ENCODE measurements around the gene TRAIP.
"Not testable (repeated sequence)": the region's sequence is repeated elsewhere in the genome, so short reads cannot be mapped to it uniquely, and the experiment has no call there.

Gene TRAIP

GRCh38 chr3:49823131-49823530 lies 33.2 kb downstream of the TRAIP start:
- DNase-seq (ENCODE audit: low read depth in 3 of 3), result not testable (repeated sequence)

GRCh38 chr3:49813497-49814174 lies 42.7 kb downstream of the TRAIP start, which contains the start of gene UBA7:
UBA7 (minus strand) TSS chr3:49813953; CDS start chr3:49813787, 166 bp downstream.
- DNase-seq (ENCODE audit: low read depth in 3 of 3), result peak in 1 of 3 experiments; percentile 23

- DNase-seq (ENCODE audit: low read depth in 3 of 3), result no peak
Observed at GRCh38 chr3:49812916-49813496, 43.4 kb downstream of the TRAIP start.

DNA sequence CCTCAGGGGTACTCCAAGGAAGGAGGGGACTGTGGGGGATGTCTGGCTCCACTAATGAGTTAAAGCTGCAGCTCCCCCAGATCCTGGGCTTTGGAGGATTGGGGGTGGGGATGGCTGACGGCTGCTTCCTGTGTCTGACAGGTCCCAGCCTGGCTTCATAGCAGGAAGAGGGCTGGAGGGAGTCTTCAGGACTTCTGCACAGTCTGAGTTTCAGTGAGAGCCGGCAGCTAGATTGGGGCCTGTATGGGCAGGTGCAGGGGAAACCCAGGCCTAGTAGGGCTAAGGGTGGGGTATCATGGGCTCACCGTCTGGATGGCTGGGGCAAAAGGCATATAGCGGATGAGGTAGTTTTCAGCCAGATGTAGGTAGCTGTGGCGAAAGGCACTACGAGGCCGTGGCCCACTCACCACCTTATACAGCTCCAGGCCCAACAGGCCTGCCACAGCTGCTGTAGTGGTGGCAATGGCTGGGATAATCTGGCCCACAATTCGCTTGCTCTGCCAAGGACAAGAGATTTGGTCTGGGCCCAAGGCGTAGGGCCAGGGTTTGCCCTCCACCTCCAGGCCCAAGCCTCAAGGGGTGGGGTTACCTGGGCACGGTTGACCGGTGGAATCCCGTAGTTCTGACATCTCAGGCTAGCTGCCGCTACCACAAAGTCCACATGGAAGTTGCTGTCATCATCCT lies 48.8 kb downstream of the TRAIP start:
- no peak for DNase-seq (ENCODE audit: low read depth in 3 of 3)

GRCh38 chr3:49806850-49807249 lies 49.5 kb downstream of the TRAIP start:
- DNase-seq (ENCODE audit: low read depth in 3 of 3), result no peak

DNA sequence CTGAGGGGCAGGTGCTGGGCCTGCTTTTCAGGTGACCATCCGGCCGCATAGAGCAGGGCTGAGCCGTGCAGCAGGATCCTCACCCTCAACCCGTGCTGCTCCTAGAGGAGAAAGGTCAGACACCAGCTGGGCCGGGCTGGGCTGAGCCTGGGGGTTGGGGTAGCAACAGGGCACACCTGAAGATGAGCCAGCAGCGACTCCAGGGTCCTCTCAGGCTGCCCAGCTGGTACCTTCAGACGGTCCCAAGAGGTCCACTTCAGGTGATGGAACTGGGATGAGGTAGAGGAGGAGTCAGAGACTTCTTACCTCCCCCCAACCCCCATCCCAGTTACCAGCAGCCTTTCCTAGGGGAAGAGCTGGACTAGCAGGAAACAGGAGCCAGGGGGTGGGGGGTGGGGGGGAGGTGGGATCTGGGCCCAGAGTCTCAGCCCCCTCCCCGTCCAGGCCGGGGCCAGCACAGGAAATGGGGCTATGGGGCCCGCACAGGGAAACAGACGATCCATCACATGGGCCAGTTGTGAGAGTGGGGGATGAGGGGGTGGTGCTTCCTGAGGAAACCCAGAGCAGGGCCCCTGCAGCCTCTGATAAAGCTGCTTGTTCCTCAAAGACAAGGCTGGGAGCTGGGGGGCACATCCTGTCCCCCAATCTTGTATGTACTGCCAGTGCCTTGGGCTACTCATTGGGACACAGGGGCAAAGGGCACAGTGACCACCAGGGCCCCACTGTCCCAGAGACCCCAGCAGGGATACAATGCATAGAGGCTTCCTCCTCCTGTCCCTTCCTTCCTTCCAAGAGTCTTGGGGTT lies 50.3 kb downstream of the TRAIP start:
- DNase-seq (ENCODE audit: low read depth in 3 of 3), result no peak

DNA sequence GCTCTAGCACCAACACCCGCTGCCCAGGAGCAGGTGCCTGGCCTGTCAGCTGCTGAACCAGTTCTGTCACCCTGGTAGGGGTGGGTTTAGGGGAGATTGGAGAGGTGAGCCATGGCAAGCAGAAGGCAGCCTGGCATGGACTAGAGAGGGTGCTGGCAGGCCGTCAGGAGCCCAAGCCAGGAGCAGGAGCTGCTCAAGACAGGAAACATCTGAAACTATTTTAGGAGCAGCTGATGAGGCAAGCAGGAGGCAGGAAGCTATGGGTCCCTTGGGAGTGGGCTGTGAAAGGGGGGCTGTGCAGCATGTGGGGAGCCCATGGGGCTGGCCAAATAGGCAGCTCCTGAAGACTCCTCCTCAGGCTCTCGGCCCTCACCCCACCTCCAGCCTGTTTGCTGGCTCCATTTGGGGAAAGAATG lies 51.0 kb downstream of the TRAIP start:
- no peak for DNase-seq (ENCODE audit: low read depth in 3 of 3)

- no peak for DNase-seq (ENCODE audit: low read depth in 3 of 3)
Observed at GRCh38 chr3:49804141-49805041, 52.0 kb downstream of the TRAIP start.

GRCh38 chr3:49803465-49804140 lies 52.8 kb downstream of the TRAIP start:
- DNase-seq (ENCODE audit: low read depth in 3 of 3), result no peak

- peak; percentile 71 to 81 (median 81) for DNase-seq (ENCODE audit: low read depth in 3 of 3)
Observed at GRCh38 chr3:49802719-49803464, 53.5 kb downstream of the TRAIP start, which contains the start of gene INKA1. INKA1 (plus strand) TSS chr3:49803261; CDS start chr3:49803393, 132 bp downstream.

DNA sequence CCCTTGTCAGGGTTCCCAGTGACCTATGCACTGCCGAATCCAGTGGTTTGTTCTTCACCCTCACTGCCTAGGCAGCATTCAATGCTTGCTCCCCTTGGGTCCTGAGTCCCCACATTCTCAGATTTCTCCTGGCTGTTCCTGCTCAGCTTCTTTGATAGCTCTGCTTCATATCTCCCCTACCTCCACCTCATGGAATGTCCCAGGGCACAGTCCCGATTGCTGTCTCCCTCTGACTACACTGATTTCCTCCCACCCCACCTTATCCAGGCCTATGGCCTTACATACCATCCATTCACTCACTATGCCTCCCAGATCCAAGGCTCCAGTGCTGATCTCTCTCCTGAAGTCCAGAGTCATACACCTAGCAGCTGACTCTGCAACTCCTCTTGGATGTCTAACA lies 55.2 kb downstream of the TRAIP start:
- no peak for DNase-seq (ENCODE audit: low read depth in 3 of 3)

DNA sequence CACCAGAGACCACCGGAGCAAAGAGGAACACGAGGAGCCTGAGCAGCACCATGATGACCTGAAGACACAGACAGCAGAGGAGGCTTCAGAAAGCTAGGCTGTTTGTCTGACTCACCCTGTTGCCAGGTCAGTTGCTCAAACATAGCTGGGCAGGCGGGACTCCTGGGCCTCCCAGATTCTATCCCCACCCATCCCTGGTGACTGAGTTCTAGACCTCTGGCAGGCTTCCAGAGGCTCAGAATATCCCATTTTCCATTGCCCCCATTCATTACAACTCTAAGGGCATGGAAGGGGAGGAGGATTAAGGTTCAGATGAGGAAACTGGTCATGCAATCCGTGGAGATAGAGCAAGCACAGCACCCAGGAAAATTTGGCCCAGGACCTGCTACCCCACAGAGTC lies 56.6 kb downstream of the TRAIP start, which contains the start of gene CDHR4:
TSS of gene CDHR4 (minus strand) at position 113 of the 400 bp plus-strand sequence. CDS start at position 52, 61 bp downstream.
- no peak for DNase-seq (ENCODE audit: low read depth in 3 of 3)

- DNase-seq (ENCODE audit: low read depth in 3 of 3), result no peak
Observed at GRCh38 chr3:49799105-49799504, 57.3 kb downstream of the TRAIP start.

DNA sequence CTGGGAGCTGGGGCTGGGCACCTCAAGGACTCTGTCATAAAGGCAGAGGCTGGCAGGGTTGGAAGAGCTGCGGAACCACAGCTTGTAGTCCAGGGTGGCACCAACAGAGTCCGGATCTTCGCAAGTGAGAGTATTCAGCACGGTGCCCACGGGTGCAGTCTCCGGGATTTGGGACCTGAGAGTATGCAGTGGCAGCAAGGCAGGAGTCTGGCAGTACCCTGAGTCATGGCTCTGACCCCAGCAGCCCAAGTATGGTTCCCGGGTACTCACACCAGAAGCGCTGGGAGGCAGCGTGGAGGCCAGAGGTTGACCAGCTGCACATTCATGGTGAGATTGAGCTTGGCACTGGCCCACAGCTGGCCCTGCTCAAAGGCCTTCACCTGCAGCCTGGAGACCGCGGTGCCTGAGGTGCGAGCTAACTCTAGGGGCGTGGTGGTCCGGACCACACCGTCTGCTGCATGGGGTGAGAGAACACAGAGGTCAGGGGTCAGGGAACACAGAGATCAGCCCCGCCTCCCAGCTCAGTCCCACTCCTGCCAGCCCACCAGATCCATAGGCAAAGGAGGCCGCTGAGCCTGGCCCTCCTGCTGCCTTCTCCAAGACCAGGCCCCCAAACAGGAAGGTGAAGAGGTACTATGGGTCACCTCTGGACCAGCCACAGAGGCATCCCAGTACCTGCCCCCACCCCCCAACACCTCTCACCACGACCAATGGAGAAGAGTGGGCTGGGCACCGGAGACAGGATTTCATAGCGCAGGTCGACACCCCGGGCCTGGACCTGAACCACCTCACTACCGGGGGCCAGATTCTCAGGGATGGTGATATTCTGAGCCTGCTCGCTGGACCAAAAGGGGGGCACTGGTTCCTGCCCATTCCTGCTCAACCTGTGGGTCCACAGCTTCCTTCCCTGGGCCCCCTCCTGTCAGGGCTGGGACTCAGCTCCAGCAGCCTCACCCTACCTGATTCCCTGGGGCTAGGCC lies 61.1 kb downstream of the TRAIP start:
- DNase-seq (ENCODE audit: low read depth in 3 of 3), result no peak

- no peak for DNase-seq (ENCODE audit: low read depth in 3 of 3)
Observed at GRCh38 chr3:49794431-49794830, 61.9 kb downstream of the TRAIP start.

DNA sequence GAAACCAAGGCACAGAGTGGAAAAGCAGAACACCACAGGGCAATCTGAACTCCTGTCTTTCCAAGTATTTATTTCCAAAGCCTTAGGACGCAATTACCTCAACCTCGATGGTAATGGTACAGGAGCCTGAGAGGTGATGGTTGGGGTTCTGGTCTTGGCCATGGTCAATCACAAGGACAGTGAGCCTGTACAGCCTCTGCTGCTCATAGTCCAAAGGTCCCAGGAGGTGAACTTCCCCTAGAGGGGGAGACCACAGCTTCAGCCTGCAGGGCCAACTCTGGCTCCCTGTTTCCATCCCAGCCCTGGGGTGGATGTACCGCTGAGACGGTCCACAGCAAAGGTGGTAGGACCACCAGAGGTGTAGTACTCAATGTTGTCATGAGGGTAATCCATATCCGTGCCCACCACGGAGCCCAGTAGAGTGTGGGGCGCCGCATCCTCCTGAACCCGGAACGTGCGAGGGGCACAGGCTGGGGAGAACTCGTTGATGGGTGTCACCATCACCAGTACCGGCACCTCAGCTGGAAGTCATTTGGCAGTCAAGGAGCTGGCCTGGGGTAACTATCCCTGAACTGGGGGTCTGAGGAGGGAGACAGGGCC lies 62.8 kb downstream of the TRAIP start:
- no peak for DNase-seq (ENCODE audit: low read depth in 3 of 3)

GRCh38 chr3:49792371-49793150 lies 63.8 kb downstream of the TRAIP start:
- no peak for DNase-seq (ENCODE audit: low read depth in 3 of 3)
